GM21619 (cell line): ENCODE measurements around the gene SOX13.

Source experiments
- ATAC-seq: cut with Tn5 transposase; IDR thresholded peaks from one replicate; pipeline ENCODE4 v1.9.1; 2021; ENCODE audit not compliant: unreplicated experiment

The SOX13 gene

DNA sequence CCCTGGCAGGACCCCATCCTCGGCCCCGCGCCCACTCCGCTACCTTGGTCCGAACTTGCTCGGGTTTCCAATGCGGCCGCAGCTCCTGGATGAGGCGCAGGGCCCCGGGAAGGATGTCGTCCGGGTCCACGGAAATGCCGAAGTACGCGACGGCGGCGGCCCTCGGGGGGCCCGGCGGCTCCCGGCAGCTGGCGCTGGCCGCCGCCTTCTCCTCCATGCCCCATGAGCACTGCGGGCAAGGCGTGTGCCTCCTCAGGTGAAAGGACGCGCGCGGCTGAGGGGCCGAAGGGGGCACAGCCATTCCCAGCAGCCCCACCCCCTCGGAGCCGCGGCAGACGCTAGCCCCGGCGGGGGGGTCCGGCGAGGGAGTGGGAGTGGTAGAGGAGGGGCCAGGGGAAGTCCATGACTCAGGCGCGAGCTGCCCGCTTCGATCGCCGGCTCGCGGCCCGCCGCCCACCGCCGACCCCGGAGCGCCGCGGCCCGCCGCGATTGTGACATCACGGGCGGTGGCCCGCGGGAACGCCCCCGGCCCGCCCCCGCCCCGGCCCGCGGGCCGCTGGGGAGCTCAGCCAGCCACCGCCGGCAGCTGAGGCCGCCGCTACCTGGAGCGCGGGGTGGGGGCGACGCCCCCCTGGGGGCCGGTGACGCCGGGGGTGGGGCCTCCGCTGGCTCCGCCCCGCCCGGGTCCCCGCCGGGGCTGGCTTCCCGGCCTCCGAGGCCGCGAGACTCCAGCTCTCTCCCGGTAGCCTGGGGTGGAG lies 78.8 kb downstream of the SOX13 start, which contains the start of gene ETNK2:
Gene ETNK2 (minus strand): TSS at position 493 of the 758 bp plus-strand sequence. CDS start 192 bp downstream, at position 301.
- ATAC-seq = no peak

DNA sequence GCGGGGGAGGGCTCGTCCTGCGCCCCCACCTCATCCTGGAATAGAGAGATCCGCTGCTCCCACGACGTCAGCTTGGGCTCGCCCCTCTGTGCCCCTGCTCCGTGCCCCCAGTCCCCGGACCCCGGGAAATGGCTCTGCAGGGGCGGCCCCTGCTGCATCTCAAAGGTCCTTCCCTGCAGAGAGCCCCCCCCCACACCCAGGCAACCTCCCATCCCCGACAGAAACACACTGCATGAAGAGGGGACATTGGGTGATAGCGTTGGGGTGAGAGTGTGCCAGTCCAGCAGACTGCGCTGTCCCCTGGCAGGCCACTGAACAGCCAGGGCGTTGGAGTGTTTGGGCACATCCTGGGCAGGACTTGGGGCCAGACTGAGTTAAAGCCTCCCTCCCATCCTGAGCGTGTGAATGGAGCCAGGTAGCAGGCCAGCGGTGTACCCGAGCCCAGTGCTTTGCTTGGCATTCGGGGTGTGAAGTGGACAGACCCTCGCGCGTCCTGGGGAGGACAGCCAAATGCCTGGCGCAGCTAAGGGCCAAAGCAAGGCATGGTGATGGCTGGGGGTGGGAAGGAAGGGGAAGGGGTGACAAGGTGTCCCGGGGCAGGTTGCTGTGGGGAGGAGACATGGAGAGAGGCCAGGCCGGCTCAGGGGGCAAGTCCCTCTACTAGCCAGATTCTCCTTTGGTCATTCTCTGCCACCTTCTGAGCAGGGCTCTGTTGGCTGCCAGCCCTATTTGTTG lies 79.6 kb downstream of the SOX13 start:
- no peak for ATAC-seq

DNA sequence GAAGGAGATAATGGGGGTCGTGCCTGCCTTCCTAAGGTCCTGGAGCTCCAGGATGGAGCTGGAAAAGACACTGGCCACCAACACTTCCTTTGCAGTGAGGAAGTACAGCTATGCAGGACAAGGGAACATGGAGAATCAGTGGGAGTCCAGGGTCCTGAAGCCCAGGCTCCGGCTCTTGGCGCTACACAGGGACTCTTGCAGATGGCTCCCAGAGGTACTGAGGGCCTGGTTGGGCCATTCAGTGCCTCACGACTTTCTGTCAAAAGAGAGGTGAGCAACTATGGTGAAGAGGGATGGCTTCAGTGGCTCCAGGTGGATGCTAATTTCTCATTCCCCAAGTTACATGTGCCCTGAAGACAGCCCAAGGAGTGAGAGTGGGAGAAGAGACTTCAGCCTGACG lies 80.8 kb downstream of the SOX13 start:
- no peak for ATAC-seq

DNA sequence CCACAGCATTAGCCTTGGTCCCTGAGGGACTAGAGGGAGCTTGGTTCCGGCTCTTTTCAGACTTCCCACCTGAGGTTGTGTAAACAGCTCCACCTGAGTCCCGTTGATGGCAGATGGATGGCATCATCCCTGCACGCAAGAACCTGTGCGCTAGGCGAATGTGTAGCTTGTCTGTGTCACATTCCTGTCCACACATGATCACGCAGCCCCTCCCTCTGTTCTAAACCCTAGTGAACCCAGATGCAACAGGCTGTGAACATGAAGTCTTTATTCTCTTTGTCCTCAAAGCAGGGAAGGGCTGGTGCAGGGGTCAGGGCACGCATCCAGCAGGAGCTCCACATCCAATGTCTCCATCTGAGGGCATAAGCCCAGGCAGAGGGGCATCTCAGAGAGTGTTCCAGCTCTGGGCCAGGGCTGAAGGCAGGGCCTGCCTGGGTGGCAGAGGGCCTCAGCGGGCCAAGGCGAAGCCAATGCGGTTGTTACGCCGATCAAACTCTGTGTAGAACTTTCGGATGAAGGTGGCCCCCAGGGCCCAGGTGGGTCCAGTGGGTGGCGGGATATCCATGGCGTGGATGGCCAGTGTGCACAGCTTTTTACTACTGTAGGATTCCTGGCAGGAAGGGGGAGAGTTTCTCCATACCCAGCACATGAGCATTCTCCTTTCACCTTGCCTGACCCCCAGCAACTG lies 81.8 kb downstream of the SOX13 start:
- no peak for ATAC-seq

DNA sequence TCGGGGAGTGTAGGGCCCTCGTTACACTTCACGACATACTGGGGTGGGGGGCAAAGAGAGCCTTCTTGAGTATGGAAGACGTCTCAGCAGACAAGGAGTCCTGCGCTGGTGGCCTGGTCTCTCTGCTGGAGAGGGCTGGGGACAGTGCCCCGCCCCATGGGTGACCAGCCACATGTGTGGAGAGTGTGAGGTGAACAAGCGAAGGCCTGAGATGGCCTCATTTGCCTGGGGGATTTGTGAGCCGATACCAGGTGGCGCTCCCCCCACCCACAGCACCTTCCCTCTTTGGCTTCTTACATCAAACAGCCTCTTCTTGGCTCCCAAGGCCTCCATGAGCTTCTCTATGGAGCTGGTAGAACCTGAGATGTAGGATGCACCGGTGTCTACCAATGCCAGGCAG lies 83.0 kb downstream of the SOX13 start:
- ATAC-seq = no peak

DNA sequence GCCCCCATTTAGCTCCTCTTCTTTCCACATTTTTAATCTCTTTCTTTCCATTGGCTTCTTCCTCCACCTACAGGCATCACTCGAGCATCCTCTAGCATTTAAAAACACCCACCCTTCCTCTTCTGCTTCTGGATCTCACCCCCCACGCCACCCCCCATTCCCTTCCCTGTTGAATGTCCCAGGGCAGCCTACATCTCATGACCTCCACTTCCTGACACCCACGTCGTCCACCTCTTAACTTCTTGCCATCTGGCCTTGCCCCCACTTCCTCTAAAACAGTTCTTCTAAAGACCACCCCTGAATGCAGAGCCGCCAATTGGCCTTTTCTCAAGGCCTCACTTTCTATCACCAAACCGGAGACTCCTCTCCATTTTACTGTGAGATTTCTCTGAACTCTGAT lies 85.0 kb downstream of the SOX13 start:
- ATAC-seq = no peak

DNA sequence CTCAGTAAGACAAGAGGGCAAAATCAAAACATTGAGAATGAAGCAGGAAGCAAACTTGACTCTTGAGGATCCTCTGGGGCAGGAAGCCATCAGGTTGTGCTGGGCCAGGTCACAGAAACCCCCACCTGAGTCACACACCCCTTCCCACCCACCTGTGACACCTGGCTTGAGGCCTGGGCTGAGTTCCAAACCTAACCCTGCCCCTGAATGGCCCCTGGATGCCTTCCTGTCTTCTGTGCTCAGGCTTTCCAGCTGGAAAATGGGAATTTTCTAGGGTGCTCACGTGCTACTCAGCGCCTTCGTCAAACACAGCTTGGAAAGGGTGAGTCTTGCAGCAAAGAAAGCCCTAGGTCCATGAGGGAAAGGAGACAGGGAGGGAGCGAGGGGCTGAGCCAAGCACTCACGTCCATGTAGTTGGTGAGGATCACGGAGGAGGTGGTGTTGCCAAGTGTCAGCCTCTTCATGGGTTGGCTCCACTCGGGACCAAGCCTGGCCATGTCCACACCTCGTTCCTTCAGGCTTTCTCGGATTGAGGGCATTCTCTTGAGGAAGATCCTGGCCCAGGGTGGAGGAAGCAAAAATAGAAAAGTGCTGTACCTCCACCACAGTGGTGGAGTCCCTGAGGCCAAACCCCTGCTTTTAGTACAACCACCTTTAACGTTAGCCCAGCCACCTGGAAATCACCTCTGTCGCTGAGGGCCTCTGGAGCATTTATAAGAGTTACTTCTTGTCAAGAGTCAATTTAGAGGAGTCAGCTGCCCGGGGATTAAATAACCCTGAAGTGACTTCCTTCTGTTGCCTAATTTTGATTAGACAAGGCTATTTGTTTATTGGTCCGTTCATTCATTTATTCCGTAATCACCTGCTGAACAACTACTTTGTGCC lies 88.9 kb downstream of the SOX13 start:
- ATAC-seq = no peak

DNA sequence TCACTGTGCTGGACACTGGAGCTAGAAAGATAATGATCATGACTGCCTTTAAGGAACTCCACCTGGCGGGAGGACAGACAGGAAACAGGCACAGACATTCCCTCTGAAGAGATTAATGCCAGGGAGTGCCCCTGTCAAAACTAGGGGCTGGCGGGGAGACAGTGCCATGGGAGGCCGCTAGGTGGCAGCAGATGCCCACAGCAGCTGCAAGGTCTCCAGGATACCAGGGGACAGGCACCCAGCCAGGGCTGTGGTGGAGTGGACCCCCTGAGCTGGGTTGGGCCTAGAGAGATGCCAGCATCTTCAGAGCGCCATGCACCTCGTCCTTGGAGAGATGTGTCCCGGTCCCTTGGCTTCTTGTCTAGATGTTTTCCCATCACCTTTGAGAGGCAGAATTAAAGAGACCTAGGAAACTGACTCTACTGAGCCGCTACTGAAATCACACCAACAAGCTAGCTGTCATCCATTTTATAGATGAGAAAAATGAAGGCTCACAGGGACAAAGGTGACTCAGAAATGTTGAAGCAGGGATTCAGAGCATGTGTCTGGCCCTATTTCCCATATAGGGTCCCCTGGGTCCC lies 89.7 kb downstream of the SOX13 start:
- no peak for ATAC-seq

DNA sequence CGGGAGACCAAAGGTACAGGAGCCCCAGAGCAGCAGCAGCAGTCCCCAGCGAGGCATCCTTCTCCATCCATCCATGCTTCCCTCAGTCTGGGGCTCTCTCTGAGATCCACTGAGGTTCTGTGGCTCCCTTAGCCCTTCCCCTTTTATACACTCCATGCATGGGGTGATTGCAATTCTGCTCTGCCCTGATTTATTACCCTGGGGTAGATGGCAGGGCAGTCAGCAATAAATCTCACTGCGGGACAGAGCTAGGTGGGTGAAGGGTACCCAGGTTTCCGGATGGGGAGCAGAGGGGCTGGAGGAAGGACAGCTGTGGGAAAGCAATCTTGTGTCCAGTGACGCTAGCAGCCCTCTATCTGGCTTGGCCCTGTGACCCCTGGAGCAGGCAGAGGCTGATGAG lies 93.3 kb downstream of the SOX13 start, which contains the start of gene REN:
Gene REN (minus strand): TSS at position 119 of the 400 bp plus-strand sequence. CDS start 44 bp downstream, at position 75.
- no peak for ATAC-seq

DNA sequence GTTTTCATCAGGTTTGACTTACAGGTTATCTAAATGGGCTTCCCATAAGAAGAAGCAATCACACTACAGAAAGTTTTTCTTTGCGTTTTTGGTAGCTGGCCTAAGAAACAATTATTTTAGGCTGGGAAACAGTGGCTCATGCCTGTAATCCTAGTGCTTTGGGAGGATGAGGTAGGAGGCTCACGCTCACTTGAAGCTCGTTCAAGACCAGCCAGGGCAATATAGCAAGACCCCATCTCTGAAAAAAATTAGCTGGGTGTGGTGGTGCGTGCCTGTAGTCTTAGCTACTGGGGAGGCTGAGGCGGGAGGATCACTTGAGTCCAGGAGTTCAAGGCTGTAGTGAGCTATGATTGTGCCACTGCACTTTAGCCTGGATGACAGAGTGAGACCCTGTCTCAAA lies 94.8 kb downstream of the SOX13 start:
- ATAC-seq = no peak

DNA sequence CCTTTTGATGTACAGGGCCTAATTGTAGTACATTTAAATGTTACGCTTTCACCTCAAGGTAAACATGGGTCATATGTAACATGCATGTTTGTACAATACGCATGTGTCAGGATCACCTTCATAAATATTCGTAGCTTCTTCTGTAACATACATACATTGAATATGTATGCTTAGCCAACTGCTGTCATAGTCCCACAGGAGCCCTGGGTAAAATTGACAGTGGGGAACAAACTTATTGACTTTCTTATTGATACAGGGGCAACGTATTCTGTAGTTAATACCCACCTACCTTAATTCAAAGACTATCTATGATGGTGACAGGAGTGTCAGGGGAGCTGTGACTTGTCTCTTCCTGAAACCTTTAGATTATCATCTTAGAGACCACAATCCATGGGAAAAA lies 96.9 kb downstream of the SOX13 start:
- no peak for ATAC-seq

DNA sequence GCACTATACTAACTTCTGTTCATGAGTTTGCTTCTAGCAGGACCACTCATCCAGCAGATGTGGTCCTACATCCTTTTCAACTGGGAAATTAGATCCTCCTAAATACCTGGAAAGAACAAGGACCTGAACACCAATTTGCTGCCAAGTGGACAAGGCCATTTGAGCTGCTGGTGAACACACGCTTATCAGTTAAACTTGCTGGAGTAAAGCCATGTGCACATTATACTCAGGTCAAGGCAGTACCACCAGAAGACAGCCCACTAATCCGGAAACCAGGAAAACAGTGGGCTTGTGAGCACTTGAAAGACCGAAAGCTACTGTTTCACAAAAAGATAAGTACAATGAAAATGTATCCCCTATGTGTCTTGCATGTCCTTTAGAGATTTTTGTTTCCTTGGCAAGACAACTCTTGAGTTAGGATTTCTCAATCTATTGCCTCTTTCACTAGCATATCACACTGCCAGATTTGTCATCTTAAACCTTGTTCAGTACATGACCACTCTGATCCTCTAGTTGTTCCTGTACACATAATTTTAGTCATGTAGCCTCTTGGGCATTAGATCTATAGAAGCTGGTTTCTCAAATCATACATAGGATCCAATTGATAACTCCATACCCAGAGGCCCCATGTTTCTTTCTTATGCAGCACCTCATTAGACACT lies 97.7 kb downstream of the SOX13 start:
- ATAC-seq = no peak

DNA sequence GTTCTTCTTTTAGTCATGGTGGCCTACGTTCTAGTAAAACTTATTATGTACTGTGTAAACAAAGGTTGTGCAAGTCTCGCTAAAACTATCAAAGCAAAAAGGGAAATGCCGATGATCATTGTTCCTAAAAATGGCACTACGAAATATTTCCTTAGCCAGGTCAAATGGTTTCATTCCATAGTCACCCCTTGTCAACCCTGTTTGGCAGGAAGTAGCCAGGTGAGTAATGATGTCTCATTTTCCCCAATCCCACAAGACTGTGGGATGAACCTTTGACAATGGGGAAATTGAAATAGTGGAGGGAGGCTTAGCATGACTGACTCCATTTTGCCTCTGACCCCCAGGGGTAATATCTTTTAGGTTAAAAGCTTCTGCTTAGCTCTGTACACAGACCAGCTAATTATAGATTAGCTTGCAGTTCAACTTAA lies 98.8 kb downstream of the SOX13 start:
- ATAC-seq = no peak

DNA sequence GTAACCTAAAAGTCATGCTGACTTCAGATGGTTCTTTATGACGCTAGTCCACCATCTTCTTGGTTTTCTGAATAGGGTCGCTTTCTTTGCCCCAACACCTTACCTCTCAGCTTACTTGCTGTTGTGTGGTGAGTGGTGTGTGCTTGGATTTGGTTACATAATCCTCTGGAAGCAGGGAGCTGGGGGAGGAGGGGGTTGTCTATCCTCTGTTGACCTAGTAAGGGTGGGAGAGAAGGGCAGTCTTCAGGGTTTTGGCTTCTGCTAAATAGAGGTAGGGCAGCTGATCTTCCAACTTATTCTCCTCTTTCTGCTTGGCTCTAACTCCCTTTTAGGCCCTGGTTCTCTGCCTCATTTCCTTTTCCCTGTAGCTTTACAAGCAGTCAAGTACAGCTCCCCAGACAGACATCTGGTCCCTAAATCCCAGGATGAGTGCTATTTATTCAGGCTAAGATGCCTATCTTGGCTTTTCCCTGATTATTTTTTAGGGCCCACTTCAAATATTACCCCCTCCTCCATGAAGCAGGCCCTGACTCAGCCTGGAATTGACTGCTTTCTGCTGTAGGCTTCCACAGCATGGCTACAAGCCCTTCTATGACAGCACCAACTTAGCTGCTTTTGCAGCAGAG lies 99.6 kb downstream of the SOX13 start:
- ATAC-seq = no peak

DNA sequence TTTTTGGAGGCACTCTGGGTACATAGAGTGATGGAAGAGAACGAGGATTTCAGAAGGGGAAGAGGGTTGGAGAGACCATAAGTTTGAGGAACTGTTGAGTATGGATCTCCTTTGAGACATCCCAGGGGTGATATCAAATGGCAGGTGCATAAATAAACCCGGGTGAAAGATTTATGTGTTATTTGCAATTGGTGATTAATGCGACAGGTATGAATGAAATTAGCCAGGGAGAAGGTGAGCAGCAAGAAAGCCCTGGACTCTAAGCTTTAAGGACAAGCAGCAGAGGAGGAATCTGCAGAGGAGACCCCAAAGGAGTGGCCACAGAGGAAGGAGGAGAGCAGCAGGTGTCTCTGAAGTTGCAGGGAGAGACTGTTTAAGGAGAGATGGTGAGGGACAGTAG lies 102.0 kb downstream of the SOX13 start:
- ATAC-seq = no peak

DNA sequence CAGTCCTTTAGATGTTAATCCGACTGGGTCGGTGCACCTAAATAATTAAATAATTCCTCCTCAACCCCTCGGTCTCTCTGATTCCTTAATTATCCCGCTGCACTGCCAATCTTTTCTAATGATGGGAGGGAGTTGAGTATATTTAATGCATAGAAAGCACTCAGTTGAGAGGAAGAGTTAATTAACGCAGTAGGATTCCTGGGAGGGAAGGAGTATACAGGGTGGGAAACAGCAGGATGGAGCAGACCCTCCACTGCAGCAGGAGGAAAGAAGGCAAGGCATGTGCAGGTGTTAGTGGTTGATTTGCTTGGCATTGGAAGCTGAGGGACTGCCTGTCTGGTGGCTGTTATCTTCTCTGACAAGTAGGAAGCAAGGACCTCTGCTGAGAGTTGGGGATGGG lies 103.1 kb downstream of the SOX13 start:
- ATAC-seq = no peak

DNA sequence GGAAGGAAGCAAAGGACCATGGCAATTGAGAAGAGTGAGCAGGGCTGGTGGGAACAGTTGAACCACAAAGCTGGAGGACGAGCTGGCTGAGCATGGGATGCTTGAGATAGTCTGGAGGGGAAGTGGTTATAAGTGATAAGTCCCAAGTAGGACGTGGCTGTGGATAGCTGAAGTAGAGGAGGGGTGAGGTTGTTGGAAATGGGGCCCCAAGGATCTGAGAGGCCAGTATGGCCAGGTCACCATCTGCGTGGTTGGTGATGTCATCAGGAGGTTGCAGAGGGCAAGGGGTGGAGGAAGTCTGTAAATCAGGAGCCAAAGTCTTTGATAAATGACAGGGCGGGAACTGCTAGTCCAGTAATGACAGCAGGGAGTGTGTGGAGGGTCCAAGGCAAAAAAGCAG lies 104.2 kb downstream of the SOX13 start:
- no peak for ATAC-seq
